HG02884 (cell line): ENCODE measurements around the gene GNLY.

Source experiments
- ATAC-seq: cut with Tn5 transposase; IDR thresholded peaks from one replicate; pipeline ENCODE4 v1.9.1; 2021; ENCODE audit warnings: mild to moderate bottlenecking, moderate library complexity; ENCODE audit not compliant: unreplicated experiment

GNLY gene

GRCh38 chr2:85681776-85682175, 12.4 kb upstream of the GNLY start:
- no peak for ATAC-seq

DNA sequence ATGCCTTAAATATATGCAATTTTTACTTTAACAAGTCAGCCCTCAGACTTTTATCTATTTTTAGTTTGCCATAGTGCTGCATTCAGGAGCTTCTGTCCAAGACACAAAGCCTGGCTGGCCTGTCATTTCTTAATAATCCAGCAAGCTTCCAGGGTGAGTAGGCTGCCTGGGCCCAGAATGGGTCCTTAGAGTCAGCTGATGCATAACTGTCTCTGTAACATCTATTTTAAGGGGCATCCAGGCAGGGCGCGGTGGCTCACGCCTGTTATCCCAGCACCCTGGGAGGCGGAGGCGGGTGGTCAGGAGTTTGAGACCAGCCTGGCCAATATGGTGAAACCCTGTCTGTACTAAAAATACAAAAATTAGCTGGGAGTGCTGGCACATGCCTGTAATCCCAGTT, 11.8 kb upstream of the GNLY start:
- ATAC-seq = no peak

GRCh38 chr2:85684380-85684779, 9.8 kb upstream of the GNLY start:
- no peak for ATAC-seq

- ATAC-seq = no peak
Observed at GRCh38 chr2:85684806-85685205, 9.4 kb upstream of the GNLY start.

- ATAC-seq = no peak
Observed at GRCh38 chr2:85690932-85691331, 3.2 kb upstream of the GNLY start.

DNA sequence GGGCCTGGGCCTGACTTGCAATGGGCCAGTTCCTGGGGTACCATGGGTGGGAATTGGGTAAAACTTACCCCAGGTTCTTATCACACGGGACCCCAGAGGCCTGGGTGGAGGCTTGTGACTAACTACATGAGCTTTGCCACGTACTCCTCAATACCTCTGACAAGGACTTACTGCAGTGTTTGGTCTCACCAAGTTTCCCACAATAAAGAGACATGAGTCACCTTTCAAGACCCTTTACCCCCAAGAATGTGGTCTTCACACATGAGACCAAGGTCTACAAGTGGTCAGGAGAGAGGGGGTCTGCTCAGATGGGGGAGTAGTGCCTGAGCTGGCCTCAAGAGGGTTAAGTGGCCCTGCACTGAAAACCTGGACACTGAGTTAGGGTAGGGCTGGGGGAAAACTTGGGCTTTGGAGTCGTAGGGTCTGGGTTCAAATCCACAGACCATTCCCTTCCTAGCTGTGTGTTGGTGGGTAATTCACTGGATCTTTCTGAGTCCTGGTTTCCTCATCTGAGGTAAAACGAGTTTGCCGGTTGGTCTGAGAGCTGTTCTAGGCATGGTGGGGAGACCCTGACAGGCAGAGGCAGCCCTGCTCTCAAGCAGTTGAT, 2.0 kb upstream of the GNLY start:
- no peak for ATAC-seq

DNA sequence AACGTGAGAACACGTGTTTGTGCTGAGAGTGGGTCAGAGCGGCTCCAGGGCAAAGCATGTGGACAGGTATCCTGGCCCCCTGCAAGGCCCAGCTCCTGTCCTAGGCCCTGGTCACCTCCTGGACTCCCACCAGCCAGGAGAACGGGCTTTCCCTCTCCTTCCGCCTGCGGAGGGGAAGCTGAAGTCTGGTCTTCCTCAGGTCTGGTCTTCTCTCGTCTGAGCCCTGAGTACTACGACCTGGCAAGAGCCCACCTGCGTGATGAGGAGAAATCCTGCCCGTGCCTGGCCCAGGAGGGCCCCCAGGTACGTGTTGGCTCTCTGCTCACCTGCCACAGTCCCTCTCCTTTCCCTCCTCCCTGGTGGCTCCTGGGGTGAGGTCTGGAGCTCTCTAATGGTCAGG, 963 bp downstream of the GNLY start:
- no peak for ATAC-seq

GRCh38 chr2:85695691-85696668, 1.8 kb downstream of the GNLY start:
- no peak for ATAC-seq

DNA sequence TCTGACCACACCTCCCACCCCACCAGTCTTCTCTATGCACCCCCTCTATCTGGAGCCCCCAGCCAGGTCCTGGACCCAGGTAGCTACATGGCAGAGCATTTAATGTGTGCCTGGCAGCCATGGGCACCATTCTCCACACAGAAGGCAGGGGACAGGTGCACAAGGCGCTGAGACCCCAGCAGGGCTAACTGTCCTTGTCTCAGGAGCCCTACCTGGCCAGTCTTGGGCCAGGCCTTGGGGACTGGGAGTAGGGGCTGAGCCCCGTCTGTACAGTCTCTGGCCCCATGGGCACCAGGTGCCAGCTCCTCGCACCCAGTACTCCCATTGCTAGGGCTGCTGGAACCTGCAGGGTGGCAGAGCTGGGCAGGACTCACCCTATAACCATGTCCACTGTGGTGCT, 2.9 kb downstream of the GNLY start:
- no peak for ATAC-seq

DNA sequence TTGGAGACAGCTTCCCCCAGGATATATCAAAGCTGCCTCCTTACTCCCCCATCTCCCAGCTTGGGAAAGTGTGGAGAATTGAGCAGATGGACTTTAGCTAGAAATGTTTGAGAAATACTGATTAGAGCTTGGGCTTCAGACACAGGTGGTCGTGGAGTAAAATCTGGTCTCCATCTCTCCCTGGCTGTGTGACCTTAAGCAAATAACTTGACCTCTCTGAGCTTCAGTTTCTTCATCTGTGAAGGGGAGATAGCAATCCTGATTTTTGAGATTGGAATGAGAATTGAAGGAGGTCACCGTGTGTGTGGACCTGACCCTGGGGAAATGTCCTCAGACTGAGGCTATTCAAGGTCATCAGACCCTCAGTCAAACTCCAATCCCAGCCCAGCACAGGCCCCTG, 3.6 kb downstream of the GNLY start:
- ATAC-seq = no peak

DNA sequence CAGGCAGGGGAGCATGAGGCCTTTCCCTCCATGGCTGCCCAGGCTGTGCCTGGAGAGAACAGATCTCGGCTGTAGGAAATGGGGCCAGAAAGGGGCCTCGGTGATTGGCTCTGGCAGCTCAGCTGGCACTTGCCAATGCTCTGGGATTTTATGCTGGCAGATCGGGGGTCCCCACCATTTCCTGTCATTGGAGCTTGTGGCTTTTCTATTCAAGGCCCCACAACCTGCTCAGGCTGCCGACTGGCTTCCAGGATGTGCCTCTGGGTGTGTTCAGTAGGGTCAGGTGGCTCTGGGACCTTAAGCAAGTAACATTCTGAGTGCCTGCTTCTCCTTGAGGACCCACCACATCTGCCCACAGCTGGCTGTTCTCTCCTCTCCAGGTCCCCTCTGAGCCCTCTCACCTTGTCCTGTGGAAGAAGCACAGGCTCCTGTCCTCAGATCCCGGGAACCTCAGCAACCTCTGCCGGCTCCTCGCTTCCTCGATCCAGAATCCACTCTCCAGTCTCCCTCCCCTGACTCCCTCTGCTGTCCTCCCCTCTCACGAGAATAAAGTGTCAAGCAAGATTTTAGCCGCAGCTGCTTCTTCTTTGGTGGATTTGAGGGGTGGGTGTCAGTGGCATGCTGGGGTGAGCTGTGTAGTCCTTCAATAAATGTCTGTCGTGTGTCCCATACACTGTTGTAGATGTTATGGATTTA, 4.2 kb downstream of the GNLY start:
- no peak for ATAC-seq

- no peak for ATAC-seq
Observed at GRCh38 chr2:85698880-85699254, 4.7 kb downstream of the GNLY start.

DNA sequence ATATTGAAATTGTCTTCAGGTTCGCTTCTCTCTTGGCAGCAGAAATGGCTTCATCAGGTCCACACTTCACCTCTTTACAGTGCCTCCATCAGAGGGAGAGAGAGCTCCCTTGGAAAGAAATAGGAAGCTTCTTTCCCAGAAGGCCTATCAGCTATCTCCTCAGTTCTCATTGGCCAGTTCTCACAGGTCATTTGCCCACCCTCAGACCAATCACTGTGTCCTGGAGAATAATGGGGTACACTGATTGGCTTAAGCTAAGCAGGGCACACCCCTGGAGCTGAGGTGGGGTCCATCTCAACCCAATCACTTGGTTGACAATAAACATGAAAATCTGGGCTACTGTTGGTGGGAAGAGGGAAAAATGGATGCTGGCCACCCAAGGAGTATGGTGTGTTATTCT, 5.2 kb downstream of the GNLY start:
- no peak for ATAC-seq

GRCh38 chr2:85702172-85702571, 8.0 kb downstream of the GNLY start:
- no peak for ATAC-seq

DNA sequence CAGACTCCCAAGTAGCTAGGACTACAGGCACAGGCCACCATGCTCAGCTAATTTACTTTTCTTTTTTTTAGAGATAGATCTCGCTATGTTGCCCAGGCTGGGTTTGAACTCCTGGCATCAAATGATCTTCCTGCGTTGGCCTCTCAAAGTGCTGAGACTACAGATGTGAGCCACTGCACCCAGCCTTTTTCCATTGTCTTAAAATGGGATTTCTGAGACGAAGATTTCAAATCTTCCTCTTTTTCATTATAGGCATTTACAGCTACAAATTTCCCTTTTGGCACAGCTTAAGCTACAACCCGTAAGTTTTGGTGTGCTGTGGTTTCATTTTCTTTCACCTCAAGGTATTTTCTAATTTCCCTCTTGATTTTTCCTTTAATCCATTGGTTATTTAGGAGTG, 8.6 kb downstream of the GNLY start:
- no peak for ATAC-seq

DNA sequence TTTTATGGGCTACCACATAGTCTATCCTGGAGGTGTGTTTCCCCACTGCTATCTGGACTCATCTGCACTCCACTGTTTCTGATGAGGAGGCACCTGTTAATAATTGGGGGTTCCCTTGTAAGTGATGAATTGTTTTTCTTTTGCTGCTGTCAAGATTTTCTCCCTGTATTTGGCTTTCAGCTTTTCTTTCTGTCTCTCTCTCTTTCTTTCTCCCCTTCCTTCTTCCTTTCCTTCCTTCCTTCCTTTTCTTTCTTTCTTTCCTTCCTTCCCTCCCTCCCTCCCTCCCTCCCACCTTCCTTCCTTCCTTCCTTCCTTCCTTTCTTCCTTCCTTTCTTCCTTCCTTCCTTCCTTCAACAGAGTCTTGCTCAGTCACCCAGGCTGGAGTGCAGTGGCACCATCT, 9.2 kb downstream of the GNLY start:
- no peak for ATAC-seq

GRCh38 chr2:85704038-85704437, 9.9 kb downstream of the GNLY start:
- no peak for ATAC-seq

DNA sequence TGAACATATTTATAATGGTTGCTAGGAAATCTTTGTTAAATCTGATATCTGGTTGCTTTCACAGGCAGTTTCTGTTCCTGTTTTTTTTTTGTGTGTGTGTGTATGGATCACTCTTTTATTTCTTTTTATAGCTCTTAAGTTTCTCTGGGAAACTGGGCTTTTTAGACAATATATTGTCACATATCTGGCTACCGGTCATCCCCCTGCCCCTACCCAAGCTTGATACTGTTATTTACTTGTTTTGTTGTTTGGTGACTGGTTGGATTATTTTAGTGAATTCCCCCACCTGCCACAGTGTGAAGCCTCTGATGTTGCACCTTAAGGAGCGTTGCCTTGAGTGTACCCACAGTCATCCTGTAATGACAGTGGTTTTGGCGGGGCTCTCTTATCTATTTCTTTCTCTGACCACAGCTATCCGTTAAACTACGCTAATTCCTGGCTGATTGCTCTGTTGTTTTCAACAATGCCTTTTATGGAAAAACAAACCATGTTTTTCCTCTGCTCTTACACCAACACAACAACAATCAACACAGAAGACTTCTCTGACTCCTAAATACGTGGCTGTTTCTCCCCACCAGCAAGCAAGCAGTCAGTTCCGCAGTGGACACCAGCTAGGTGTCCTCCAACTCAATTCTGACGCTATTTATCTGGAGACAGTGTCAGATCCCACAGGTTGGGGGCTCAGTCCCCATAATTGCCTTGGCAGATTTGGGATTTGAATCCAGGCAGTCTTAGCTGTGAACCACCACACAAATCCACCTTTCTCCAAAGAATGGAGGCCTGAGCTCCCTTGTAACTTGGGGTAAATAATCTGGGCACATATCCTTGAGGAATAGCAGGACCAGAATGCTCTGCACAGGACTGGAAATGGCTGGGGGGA, 10.9 kb downstream of the GNLY start:
- peak; percentile 77 for ATAC-seq

GRCh38 chr2:85705680-85706039, 11.5 kb downstream of the GNLY start:
- ATAC-seq = no peak

DNA sequence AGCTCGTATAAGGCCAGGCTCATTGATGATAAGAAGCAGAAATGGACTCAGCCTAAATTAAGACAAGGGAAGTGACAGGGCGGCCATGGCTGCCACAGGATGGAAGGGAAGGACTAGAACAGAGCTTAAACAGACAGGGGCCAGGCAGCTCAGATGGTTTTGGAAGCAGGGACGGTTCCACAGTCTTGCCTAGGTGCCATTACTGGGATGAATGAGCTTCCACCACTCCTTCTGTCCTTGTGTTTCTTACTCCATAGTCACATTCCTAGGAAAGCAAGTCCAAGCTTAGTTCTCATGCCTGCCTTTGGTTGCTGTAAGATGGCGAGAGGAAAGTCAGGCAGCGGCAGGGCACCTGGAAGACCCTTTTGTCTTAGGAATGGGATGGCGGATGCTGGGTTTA, 11.9 kb downstream of the GNLY start:
- ATAC-seq = no peak
